Lower lobe of right lung (tissue), 2 donors: ENCODE data around the gene CEP131. TPM values are rescaled to one million over a fixed set of nuclear protein-coding genes. Genes with fewer than 3 reads are reported as not detected.

ENCODE experiments used
- ATAC-seq, 2 donors: fragments of 200-7000 bp; cut with Tn5 transposase; one replicate each; pipeline ENCODE4 v1.9.1; 2020 to 2022; ENCODE audit warnings: mild to moderate bottlenecking in 2 of 2, moderate library complexity in 2 of 2
- DNase-seq: peaks from one replicate; pipeline ENCODE4 v3.0.0-alpha.2; 2020
- H3K27ac ChIP-seq: fragments of 200-600 bp; one replicate; pipeline ENCODE4 v1.8.0; 2022
- H3K27me3 ChIP-seq: fragments of 200-600 bp; one replicate; pipeline ENCODE4 v1.8.0; 2022; ENCODE audit warnings: low read depth
- H3K36me3 ChIP-seq: fragments of 200-600 bp; one replicate; pipeline ENCODE4 v1.8.0; 2022; ENCODE audit warnings: mild to moderate bottlenecking
- H3K4me1 ChIP-seq: fragments of 200-600 bp; one replicate; pipeline ENCODE4 v1.8.0; 2022
- H3K4me3 ChIP-seq: fragments of 200-600 bp; one replicate; pipeline ENCODE4 v1.8.0; 2022; ENCODE audit warnings: mild to moderate bottlenecking
- H3K9me3 ChIP-seq: fragments of 200-600 bp; one replicate; pipeline ENCODE4 v1.8.0; 2022
- CTCF ChIP-seq: fragments of 200-600 bp; IDR thresholded peaks from one replicate; pipeline ENCODE4 v1.8.0; 2022; ENCODE audit warnings: antibody characterized with exemption, mild to moderate bottlenecking
- intact Hi-C: fragments of 100-400 bp; cut with DNase I; formaldehyde crosslinking; loops from one replicate; pipeline ENCODE4 v1.11.0; 2022
- total RNA-seq: library from RNA; stranded (reverse); fragmentation: NEBNext Ultra II Directional; extraction: Animal tissue kit (Norgen Biotek cat#: 25700); gene quantifications from one replicate; pipeline ENCODE4 v1.2.1, GENCODE V29; 2021
- donor health status: DM: no; HTN: yes; CAD: no; lungs with severe emphysema.

Gene CEP131
- total RNA-seq, 1 donor from 2014 or later, result 8.3 TPM

- intact Hi-C loops, result no loop called here
- H3K4me1 ChIP-seq, result peaks cover 14% of the 10 kb centered on the region
- H3K27me3 ChIP-seq, result no peaks in the 10 kb centered on the region
- H3K36me3 ChIP-seq, result peaks cover 21% of the 10 kb centered on the region
- ATAC-seq, result no peak
- H3K9me3 ChIP-seq, result no peaks in the 10 kb centered on the region
- no peak overlapping the region for H3K4me3 ChIP-seq
- DNase-seq, result no peak
- H3K27ac ChIP-seq, result no peak overlapping the region
- TF ChIP-seq CTCF, result no peak
Observed at GRCh38 chr17:81243333-81243664, 20.5 kb upstream of the CEP131 start.

GRCh38 chr17:81242421-81243332 is 19.9 kb upstream of the CEP131 start:
- ATAC-seq, result no peak

GRCh38 chr17:81241648-81242420 is 19.1 kb upstream of the CEP131 start:
- Histone ChIP-seq H3K9me3 (no peaks in the 10 kb centered on the region), H3K4me1 (peaks cover 28% of the 10 kb centered on the region), H3K36me3 (peaks cover 21% of the 10 kb centered on the region), H3K4me3 (no peak overlapping the region), H3K27me3 (no peaks in the 10 kb centered on the region), H3K27ac (no peak overlapping the region)
- DNase-seq (peak; percentile 73), ATAC-seq (no peak)
- intact Hi-C loops, result no loop called here
- peak; percentile 78 for TF ChIP-seq CTCF

More at GRCh38 chr17:81242421-81243332, 19.9 kb upstream of the CEP131 start:
- H3K4me1 ChIP-seq, result peaks cover 20% of the 10 kb centered on the region
- H3K9me3 ChIP-seq, result no peaks in the 10 kb centered on the region
- TF ChIP-seq CTCF, result no peak
- intact Hi-C loops, result no loop called here
- H3K36me3 ChIP-seq, result peaks cover 21% of the 10 kb centered on the region
- H3K4me3 ChIP-seq, result no peak overlapping the region
- no peaks in the 10 kb centered on the region for H3K27me3 ChIP-seq
- H3K27ac ChIP-seq, result no peak overlapping the region
- no peak for DNase-seq

GRCh38 chr17:81241203-81241602 is 18.4 kb upstream of the CEP131 start:
- peaks cover 33% of the 10 kb centered on the region for H3K4me1 ChIP-seq
- no peak overlapping the region for H3K27ac ChIP-seq
- no peak for DNase-seq
- H3K27me3 ChIP-seq, result no peaks in the 10 kb centered on the region
- H3K9me3 ChIP-seq, result no peaks in the 10 kb centered on the region
- intact Hi-C loops, result no loop called here
- ATAC-seq, result no peak
- H3K36me3 ChIP-seq, result peaks cover 19% of the 10 kb centered on the region
- H3K4me3 ChIP-seq, result no peak overlapping the region
- no peak for TF ChIP-seq CTCF

GRCh38 chr17:81240761-81241160 is 18.0 kb upstream of the CEP131 start:
- TF ChIP-seq CTCF, result no peak
- H3K36me3 ChIP-seq, result peaks cover 15% of the 10 kb centered on the region
- no peak overlapping the region for H3K4me3 ChIP-seq
- no peak overlapping the region for H3K27ac ChIP-seq
- H3K9me3 ChIP-seq, result no peaks in the 10 kb centered on the region
- intact Hi-C loops, result no loop called here
- DNase-seq (no peak), ATAC-seq (no peak)
- no peaks in the 10 kb centered on the region for H3K27me3 ChIP-seq
- H3K4me1 ChIP-seq, result peaks cover 33% of the 10 kb centered on the region
